ENCODE results near the gene PTCD3. TPM values are rescaled to one million over a fixed set of nuclear protein-coding genes. Genes with fewer than 3 reads are reported as not detected.

The PTCD3 gene
- total RNA-seq, 1 donor = 110 TPM

DNA sequence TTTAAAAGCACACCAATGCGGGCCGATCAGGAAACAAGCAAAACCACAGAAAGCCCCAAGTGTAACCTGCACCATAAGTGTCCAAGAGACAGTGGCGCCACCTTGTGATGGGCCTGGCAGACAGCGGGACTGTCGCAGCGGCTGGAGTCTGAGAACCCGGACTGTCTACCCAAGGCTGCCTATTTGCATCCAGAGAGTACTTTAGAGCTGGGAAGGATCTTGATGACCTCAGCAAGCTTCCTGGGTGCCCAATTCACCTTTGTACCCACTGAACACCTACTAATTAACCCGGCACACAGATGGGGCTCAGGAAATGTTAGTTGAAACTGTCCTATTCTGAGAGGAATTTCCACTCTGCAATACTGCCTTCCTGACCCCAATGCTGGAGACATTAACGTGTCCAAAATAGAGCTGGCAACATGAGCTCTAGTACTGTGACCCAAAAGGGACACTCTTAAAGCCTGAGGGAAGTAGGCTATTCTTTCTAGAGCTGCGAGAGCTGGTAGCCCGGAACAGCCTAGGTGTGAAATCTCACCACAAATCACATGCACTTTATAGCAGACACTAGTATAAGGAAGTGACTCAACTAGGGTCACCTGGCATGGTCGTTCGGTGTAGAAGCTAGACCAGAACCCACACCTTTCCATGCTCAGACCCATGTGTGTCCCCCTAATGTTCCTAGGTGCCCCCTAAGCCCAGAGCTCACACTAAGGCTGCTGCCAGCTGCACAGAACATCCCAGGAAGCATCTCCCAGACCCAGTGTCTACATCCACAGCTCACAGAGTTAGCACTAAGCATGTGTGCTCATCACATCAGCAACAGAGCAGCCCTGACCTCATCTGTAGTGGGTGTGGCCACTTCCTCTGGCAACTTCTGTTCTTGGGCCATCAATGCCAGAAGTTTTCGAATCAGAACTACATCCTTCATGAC, 25.8 kb upstream of the PTCD3 start:
- peak; percentile 72 for DNase-seq (ENCODE audit: low read depth)

DNA sequence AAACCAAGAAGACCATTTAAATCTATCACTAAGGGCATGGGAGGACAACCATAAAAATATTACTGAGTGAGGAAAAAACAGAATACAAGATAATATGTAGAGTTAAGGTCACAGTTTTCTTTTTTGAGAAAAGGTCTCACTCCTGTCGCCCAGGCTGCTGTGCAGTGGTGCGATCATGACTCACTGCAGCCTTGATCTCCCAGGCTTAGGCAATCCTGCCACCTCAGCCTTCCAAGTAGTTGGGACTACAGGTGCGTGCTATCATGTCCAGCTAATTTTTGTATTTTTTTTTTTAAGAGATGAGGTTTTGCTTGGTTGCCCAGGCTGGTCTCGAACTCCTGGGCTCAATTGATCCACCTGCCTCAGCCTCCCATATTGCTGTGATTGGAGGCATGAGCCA, 24.3 kb upstream of the PTCD3 start:
- TF ChIP-seq, protein P1, sequence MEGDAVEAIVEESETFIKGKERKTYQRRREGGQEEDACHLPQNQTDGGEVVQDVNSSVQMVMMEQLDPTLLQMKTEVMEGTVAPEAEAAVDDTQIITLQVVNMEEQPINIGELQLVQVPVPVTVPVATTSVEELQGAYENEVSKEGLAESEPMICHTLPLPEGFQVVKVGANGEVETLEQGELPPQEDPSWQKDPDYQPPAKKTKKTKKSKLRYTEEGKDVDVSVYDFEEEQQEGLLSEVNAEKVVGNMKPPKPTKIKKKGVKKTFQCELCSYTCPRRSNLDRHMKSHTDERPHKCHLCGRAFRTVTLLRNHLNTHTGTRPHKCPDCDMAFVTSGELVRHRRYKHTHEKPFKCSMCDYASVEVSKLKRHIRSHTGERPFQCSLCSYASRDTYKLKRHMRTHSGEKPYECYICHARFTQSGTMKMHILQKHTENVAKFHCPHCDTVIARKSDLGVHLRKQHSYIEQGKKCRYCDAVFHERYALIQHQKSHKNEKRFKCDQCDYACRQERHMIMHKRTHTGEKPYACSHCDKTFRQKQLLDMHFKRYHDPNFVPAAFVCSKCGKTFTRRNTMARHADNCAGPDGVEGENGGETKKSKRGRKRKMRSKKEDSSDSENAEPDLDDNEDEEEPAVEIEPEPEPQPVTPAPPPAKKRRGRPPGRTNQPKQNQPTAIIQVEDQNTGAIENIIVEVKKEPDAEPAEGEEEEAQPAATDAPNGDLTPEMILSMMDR (IDR thresholded peaks at IDR 0.05; ENCODE audit: insufficient read depth, low read depth, low read length) = no peak
- DNase-seq (ENCODE audit: low read depth) = no peak
- no peak overlapping the region for H3K4me3 ChIP-seq (ENCODE audit: low read depth, low read length)

More for the DNA sequence above, 25.8 kb upstream of the PTCD3 start:
- no peak overlapping the region for H3K4me3 ChIP-seq (ENCODE audit: low read depth, low read length)
- TF ChIP-seq, protein P1 (IDR thresholded peaks at IDR 0.05; ENCODE audit: insufficient read depth, low read depth, low read length) = peak; percentile 91

DNA sequence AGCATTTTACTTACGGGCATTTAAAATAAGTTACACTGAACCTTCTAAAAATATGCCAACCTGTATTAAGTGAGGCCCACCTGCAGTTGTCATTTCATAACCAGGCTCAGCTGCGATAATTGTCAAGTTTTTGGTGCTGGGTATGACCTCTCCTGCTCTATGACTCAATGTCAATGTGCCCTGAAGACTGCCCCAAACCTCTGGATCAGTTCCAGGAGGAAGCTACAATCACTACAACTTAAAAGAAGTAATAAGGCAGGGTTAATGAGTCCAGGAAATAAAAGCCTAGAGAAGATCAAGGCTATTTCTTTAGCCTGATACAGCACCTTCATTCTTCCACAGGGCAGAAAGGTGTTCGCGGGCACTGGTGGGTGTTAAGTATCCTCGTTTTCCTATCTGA, 23.3 kb upstream of the PTCD3 start:
- TF ChIP-seq, protein P1 (IDR thresholded peaks at IDR 0.05; ENCODE audit: insufficient read depth, low read depth, low read length) = no peak
- no peak overlapping the region for H3K4me3 ChIP-seq (ENCODE audit: low read depth, low read length)
- no peak for DNase-seq (ENCODE audit: low read depth)

DNA sequence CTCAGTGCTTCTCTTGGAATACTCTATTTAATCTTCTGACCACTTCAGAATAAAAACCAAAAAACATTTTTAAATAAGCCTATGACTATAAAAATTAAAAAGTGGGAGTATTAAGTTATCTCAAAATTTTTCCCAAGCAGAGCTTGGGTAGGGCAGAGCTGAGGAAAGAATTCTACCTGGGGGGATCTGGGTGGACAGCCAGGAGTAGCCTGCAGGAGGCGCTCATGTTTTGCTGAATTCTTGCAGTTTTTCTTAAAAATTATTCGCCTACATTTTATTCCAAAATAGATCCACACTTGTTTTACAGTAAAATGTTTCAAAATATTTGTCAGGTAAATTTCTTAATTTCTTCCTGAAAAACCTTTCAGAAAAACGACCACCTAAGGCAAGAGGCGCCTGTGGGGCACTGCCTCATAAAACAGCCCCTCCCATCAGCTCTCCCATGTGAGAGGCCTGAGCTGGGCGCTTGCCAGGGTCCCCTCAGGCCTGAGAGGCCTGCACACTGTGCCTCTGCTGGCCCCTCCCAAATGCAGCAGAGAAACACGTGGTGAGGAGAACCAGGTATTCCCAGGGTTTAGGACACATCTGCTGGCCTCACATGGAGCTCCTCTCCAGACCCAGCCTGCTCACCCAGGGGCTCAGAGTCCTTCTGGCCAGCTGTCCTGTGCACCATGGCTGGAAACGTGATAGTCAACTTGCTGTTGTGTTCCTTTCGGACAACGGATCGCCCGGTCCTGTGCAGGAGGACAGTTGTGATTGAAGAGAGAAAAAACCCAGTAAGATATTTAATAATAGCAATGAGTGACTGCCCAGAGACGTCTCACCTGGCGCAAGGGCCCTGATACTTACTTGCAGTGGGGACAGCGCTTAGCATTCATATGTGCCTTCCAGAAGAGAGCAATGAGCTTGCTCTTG, 17.8 kb upstream of the PTCD3 start:
- TF ChIP-seq, protein P1 (IDR thresholded peaks at IDR 0.05; ENCODE audit: insufficient read depth, low read depth, low read length) = peak; percentile 47
- no peak for DNase-seq (ENCODE audit: low read depth)

DNA sequence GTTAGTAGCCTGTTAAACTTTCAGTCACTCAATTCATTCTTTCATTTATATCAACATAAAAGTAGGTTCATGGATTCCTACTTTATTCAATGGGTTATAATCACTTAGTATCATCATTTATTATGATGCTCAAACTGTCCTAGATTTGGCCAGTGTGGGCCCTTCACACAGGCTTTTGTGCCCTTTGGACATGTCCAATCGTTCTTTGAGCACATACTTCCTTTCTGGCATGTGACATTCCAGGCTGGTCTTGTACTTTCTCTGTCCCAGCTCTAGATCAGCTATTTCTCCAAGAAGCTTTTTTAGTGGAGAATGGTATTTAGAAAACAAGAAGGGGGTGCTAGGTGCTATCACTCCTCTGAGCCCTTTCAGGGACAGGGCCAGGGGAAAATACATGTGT, 11.8 kb upstream of the PTCD3 start:
- TF ChIP-seq, protein P1 (IDR thresholded peaks at IDR 0.05; ENCODE audit: insufficient read depth, low read depth, low read length) = no peak
- no peak for DNase-seq (ENCODE audit: low read depth)
- H3K4me3 ChIP-seq (ENCODE audit: low read depth, low read length) = no peak overlapping the region

More for the DNA sequence above, 17.8 kb upstream of the PTCD3 start:
- H3K4me3 ChIP-seq (ENCODE audit: low read depth, low read length) = no peak overlapping the region

DNA sequence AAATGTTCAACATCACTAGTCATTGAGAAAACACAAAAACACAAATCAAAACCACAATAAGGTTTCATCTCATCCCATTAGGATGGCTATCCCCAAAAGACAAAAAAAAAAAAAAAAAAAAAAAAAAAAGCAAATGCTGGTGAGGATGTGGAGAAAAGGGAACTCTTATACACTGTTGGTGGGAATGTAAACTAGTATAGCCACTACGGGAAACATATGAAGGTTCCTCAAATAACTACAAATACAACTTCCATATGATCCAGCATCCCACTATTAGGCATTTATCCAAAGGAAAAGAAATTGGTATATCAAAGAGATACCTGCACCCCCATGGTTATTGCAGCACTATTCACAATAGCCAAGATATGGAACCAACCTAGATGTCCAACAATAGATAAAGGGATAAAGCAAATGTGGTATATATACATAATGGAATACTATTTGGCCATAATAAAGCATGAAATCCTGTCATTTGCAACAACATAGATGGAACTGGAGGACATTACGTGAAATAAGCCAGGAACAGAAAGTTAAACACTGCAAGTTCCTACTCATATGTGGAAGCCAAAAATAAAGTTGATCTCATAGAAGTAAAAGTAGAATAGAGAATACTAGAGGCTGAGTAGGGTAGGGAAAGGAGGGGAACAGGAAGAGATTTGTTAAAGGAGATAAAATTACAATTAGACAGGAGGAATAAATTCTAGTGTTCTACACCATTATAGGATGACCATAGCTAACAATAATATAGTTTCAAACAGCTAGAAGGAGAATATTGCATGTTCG, 8.7 kb upstream of the PTCD3 start:
- no peak for DNase-seq (ENCODE audit: low read depth)
- H3K4me3 ChIP-seq (ENCODE audit: low read depth, low read length) = no peak overlapping the region

More for the DNA sequence above, 8.7 kb upstream of the PTCD3 start:
- TF ChIP-seq, protein P1 (IDR thresholded peaks at IDR 0.05; ENCODE audit: insufficient read depth, low read depth, low read length) = no peak
